ENCODE measurements around the gene MACROD2.
"Not testable (repeated sequence)": the region's sequence is repeated elsewhere in the genome, so short reads cannot be mapped to it uniquely, and the experiment has no call there.

Gene MACROD2

DNA sequence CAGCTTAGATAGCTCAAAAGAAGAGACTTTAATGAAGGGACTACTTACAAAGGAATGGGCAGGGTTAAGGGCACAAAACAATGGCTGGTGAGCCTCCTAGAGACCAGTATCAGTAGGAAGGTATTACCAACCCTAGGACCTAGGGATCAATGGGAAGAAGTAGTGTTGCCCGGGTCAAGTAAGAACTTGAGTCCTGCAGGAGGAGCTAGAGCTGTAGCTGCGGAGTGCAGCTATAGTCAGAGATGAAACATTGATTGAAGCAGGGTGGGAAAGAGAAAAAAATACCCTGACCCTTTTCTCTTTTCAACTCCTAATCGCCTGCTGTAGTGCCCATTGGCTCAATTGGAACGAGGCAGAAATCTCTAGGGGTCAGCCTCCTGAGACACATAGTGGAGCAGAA, 198.1 kb downstream of the MACROD2 start:
- Mint-ChIP-seq H3K9me3 (peaks cover 10% of the 10 kb centered on the region), H3K36me3 (no peaks in the 10 kb centered on the region), H3K27me3 (no peaks in the 10 kb centered on the region), H3K4me1 (no peaks in the 10 kb centered on the region), H3K27ac (no peak overlapping the region), H3K4me3 (no peak overlapping the region)
- CTCF ChIA-PET = no interaction called here
- no peak for DNase-seq

DNA sequence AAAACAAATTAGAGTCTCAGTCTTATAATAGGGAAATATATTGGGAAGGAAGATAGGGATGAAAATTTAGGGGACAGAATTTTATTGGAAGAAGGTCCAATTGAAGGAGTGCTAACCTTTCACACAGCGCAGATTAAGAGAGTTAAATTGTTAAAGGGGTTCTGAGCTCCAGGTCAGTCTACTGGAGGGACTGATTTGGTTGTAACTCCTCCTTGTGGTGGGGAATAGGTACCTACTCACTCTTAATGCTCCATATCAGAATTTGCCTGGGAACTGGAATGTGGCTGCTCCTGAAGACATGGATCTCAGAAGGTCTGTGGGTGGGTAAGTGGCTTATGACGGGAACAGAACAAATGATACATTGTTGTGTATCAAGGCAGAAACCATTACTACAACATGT, 198.6 kb downstream of the MACROD2 start:
- Mint-ChIP-seq H3K9me3 (peaks cover 10% of the 10 kb centered on the region), H3K27ac (no peak overlapping the region), H3K4me3 (no peak overlapping the region), H3K4me1 (no peaks in the 10 kb centered on the region), H3K27me3 (no peaks in the 10 kb centered on the region), H3K36me3 (no peaks in the 10 kb centered on the region)
- no peak for DNase-seq
- CTCF ChIA-PET = no interaction called here

DNA sequence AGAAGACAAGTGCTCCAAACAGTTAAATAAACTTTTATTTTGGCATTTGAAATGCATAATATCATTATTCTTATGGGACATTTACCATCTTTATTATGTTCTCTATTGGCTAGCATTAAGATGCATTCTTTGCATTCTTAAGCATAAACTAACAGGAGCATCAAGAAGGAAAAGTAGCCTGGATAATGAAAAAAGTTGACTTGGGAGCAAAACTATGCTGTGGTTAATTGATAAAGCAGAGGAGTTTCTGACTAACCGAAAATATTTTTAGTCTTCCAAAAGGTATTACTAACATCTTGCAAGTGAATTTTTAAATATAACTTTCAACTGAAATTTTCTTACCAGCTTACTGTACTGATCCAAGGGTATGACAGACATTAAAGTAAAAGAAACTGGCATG, 201.8 kb downstream of the MACROD2 start:
- H3K36me3 Mint-ChIP-seq = no peaks in the 10 kb centered on the region
- H3K4me1 Mint-ChIP-seq = no peaks in the 10 kb centered on the region
- no peak overlapping the region for H3K4me3 Mint-ChIP-seq
- no peak overlapping the region for H3K27ac Mint-ChIP-seq
- no peak for DNase-seq
- H3K27me3 Mint-ChIP-seq = no peaks in the 10 kb centered on the region
- CTCF ChIA-PET = no interaction called here
- H3K9me3 Mint-ChIP-seq = peaks cover 7% of the 10 kb centered on the region

DNA sequence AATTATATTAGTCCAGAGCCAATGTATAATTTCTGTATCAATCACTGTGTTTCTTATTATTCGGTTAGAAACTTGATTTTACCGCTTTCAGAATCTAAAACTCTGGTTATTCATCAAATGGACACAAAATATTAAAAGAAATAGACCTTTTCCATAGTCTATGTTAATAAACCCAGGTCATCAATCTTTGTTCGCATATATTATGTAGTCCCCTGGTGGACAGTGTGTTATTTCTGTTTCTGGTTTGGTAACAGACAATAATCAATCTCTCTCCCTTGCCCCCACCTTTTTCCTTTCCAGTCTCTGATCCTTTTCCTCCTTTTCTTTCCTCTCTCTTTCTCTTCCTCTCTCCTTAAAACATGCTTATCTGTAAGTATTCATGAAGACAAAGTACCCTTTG, 203.1 kb downstream of the MACROD2 start:
- H3K9me3 Mint-ChIP-seq = peaks cover 11% of the 10 kb centered on the region
- CTCF ChIA-PET = no interaction called here
- DNase-seq = no peak
- H3K4me1 Mint-ChIP-seq = no peaks in the 10 kb centered on the region
- H3K27me3 Mint-ChIP-seq = no peaks in the 10 kb centered on the region
- no peak overlapping the region for H3K4me3 Mint-ChIP-seq
- no peak overlapping the region for H3K27ac Mint-ChIP-seq
- H3K36me3 Mint-ChIP-seq = no peaks in the 10 kb centered on the region

DNA sequence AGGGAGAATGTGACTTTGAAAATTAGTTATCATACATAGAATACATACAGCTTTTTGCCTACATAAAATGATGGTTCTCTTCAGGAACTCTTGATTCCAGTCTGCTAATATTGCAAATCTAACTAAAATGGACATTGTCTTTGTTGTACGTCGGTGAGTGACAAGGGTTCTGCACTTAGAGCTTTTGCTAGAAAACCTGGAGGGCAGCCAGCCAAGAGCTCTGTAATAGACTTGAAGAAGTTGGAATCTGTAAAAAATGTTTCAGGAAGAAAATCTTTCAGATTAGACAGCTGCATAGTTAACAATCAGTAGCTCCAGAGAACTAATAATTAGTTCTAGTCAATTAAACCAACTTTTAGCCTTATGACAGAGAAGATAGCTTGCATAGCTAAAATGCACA, 203.8 kb downstream of the MACROD2 start:
- H3K27me3 Mint-ChIP-seq = no peaks in the 10 kb centered on the region
- H3K4me3 Mint-ChIP-seq = no peak overlapping the region
- H3K27ac Mint-ChIP-seq = no peak overlapping the region
- no peaks in the 10 kb centered on the region for H3K4me1 Mint-ChIP-seq
- CTCF ChIA-PET = interaction anchor here (0.5 kb wide), 1 partner anchor 713 kb away, joined by 3 read pairs; no protein-coding TSS in a partner anchor
- DNase-seq = no peak
- peaks cover 11% of the 10 kb centered on the region for H3K9me3 Mint-ChIP-seq
- H3K36me3 Mint-ChIP-seq = no peaks in the 10 kb centered on the region

DNA sequence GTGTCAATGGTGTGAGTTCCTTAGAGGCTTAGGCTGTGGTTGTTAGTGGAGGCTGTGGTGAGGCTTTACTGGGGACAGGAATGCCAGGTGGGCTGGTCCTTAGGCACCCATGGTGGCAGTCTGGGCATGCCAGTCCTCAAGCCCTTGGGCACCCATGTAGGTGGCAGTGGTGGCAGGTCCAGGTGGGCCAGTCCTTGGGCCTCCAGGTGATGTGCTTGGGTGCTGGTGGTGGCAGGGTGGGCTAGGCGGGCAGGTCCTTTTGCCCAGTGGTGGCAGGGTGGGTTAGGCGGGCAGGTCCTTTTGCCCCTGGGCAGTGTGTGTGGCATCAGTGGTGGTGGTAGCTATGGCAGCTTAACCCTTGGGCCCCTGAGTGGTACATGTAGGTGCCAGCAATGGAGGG, 208.3 kb downstream of the MACROD2 start:
- Mint-ChIP-seq H3K4me1 (no peaks in the 10 kb centered on the region), H3K9me3 (peaks cover 11% of the 10 kb centered on the region), H3K4me3 (no peak overlapping the region), H3K36me3 (no peaks in the 10 kb centered on the region), H3K27ac (no peak overlapping the region), H3K27me3 (no peaks in the 10 kb centered on the region)
- no peak for DNase-seq
- CTCF ChIA-PET = no interaction called here

DNA sequence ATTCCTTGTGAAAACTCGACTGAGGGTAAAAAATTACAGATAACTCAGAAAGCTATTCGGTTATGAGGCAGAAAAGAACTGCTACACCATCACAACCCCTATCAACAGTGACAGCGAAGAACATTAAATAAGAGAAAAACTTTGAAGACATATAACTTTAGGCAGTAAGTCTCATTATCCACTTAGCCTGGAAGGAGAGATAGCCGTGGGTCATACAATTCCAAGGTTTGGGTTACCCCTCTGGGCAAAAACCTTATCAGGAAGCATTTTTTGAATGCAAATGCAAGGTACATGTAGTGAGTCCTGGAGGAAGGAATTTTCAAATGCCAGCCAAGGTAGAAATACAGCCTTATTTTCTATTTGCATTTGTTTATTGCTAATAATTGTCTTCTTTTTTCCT, 212.3 kb downstream of the MACROD2 start:
- H3K27me3 Mint-ChIP-seq = no peaks in the 10 kb centered on the region
- CTCF ChIA-PET = no interaction called here
- no peak overlapping the region for H3K4me3 Mint-ChIP-seq
- DNase-seq = no peak
- no peaks in the 10 kb centered on the region for H3K4me1 Mint-ChIP-seq
- H3K9me3 Mint-ChIP-seq = peaks cover 11% of the 10 kb centered on the region
- no peaks in the 10 kb centered on the region for H3K36me3 Mint-ChIP-seq
- no peak overlapping the region for H3K27ac Mint-ChIP-seq

DNA sequence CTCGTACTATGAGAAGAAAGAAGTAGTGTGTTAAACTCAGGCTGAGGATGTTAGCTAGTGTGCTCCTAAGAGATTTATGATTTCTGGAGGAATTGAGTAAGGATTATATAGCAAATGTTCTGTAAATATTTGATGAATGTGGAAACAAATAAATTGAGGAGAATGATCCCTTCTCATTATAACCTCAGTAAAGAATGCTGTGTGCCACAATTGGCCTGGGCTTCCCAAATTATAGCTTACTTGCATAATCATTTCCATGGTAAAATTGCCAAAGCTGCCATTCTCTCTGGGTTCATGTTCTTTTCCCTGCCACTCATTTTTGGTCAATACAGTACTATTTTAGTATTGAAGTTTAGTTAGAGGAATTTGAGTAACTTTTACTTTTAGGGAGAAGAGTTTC, 213.6 kb downstream of the MACROD2 start:
- peaks cover 7% of the 10 kb centered on the region for H3K9me3 Mint-ChIP-seq
- no peaks in the 10 kb centered on the region for H3K36me3 Mint-ChIP-seq
- H3K27ac Mint-ChIP-seq = no peak overlapping the region
- no peaks in the 10 kb centered on the region for H3K27me3 Mint-ChIP-seq
- H3K4me3 Mint-ChIP-seq = no peak overlapping the region
- CTCF ChIA-PET = interaction anchor here (0.6 kb wide), 1 partner anchor 834 kb away, joined by 3 read pairs; no protein-coding TSS in a partner anchor
- no peak for DNase-seq
- H3K4me1 Mint-ChIP-seq = no peaks in the 10 kb centered on the region

DNA sequence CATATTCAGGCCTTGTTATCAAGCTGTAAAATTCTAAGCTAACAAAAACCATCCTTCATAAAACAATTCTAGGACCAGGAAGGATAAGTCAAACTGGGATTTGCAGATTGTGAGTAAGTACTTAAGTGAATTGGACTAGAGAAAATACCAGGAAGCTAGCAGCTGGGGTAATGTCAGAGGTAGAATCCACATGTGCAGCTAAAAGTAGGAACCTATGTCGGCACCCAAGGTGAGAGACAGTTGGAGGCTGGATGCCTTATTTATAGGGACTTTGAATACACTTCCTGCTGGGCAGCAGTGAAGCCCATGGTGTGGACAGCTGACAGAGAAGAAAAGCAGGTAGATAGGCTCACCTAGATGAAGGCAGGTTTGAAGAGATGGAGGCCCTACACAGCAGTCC, 214.8 kb downstream of the MACROD2 start:
- DNase-seq = no peak
- no peak overlapping the region for H3K4me3 Mint-ChIP-seq
- H3K36me3 Mint-ChIP-seq = no peaks in the 10 kb centered on the region
- no peak overlapping the region for H3K27ac Mint-ChIP-seq
- H3K27me3 Mint-ChIP-seq = no peaks in the 10 kb centered on the region
- CTCF ChIA-PET = no interaction called here
- peaks cover 7% of the 10 kb centered on the region for H3K9me3 Mint-ChIP-seq
- H3K4me1 Mint-ChIP-seq = no peaks in the 10 kb centered on the region

DNA sequence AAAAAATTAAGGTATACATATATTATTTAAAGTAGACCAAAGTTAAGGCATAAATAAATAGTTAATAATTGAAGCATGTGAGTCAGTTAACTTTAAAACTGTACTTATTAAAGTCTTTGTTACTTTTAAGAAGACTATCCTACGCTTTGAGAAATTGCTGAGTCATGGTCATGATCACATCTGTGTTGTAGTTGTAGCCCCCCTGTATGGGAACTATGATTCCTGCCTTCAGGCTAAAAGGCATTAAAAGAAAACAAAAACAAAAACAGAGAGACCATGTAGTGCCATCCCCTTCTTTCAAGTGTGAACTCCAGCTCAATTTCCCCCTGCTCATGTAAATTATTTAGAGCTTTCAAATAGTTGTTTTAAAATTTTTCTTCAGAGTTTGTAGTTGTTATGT, 218.7 kb downstream of the MACROD2 start:
- H3K27me3 Mint-ChIP-seq = no peaks in the 10 kb centered on the region
- H3K36me3 Mint-ChIP-seq = no peaks in the 10 kb centered on the region
- no peak overlapping the region for H3K27ac Mint-ChIP-seq
- no peaks in the 10 kb centered on the region for H3K4me1 Mint-ChIP-seq
- H3K9me3 Mint-ChIP-seq = peaks cover 9% of the 10 kb centered on the region
- H3K4me3 Mint-ChIP-seq = no peak overlapping the region
- DNase-seq = no peak
- CTCF ChIA-PET = no interaction called here

DNA sequence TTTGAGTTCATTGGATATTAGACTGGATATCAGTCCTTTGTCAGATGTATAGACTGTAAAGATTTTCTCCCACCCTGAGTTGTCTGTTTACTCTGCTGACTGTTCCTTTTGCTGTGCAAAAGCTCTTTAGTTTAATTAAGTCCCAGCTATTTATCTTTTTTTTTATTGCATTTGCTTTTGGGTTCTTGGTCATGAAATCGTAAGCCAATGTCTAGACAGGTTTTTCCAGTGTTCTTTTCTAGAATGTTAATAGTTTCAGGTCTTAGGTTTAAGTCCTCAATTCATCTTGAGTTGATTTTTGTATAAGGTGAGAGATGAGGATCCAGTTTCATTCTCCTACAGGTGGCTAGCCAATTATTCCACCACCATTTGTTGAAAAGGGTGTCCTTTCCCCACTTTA, 220.6 kb downstream of the MACROD2 start:
- H3K27ac Mint-ChIP-seq, H3K4me3 Mint-ChIP-seq, CTCF ChIA-PET, H3K27me3 Mint-ChIP-seq, DNase-seq, H3K4me1 Mint-ChIP-seq, H3K36me3 Mint-ChIP-seq: not testable (repeated sequence)
- H3K9me3 Mint-ChIP-seq = peaks cover 12% of the 10 kb centered on the region

DNA sequence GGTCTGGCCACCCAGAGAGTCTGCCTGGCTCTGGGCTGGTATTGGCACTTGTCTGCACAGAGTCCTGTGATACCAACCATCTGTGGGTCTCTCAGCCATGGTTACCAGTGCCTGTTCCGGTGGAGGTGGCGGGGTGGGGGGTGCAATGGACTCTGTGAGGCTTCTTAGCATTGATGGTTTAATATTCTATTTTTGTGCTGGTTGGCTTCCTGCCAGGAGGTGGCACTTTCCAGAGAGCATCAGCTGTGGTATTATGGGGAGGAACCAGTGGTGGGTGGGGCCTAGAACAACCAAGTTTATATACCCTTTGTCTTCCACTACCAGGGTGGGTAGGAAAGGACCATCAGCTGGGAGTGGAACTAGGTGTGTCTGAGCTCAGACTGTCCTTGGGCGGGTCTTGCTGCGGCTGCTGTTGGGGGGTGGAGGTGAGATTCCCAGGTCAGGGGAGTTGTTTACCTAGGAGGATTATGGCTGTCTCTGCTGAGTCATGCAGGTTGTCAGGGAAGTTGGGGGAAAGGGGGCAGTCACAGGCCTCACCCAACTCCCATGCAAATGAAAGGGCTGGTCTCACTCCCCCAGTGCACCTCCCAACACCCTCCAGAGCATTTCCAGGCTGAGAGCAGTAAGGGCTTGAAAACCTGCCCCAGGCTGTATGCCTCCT, 224.6 kb downstream of the MACROD2 start:
- Mint-ChIP-seq H3K27ac (no peak overlapping the region), H3K4me3 (no peak overlapping the region), H3K36me3 (no peaks in the 10 kb centered on the region), H3K4me1 (no peaks in the 10 kb centered on the region), H3K27me3 (no peaks in the 10 kb centered on the region), H3K9me3 (peaks cover 6% of the 10 kb centered on the region)
- DNase-seq = no peak
- CTCF ChIA-PET = no interaction called here

DNA sequence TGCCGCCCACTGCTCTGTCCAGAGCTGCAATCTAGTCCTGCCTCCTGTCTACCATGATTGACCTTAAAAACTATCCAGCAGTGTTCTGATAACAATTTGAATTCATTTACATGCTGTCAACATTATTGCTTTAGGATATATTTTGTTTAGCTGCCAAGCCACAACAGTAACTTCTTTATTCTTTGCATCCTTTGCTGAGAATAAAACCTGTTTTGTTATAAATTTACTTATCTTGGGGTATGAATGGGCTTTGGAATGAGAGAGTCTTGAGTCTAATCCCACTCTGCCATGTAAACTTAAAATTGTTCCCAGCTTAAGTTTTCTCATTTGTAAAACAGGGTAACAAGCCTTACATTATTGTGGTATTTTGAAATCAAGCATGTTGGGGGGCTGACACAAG, 225.7 kb downstream of the MACROD2 start:
- Mint-ChIP-seq H3K27ac (no peak overlapping the region), H3K4me1 (no peaks in the 10 kb centered on the region), H3K4me3 (no peak overlapping the region), H3K9me3 (peaks cover 4% of the 10 kb centered on the region), H3K27me3 (no peaks in the 10 kb centered on the region), H3K36me3 (no peaks in the 10 kb centered on the region)
- CTCF ChIA-PET = no interaction called here
- DNase-seq = no peak

DNA sequence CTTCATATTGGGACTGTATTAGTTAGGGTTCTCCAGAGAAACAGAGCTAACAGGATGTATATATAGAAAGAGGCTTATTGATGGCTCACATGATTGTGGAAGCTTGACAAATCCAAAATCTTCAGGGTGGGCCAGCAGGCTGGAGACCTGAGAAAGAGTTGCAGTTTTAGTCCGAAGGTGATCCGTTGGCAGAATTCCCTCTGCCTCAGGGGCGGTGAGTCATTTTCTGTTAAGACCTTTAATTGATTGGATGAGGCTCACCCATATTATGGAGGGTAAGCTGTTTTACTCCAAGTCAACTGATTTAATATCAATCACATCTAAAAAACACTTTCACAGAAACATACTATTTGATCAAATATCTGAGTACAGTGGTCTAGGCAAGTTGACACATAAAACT, 228.5 kb downstream of the MACROD2 start:
- Mint-ChIP-seq H3K4me3 (no peak overlapping the region), H3K9me3 (peaks cover 4% of the 10 kb centered on the region)

DNA sequence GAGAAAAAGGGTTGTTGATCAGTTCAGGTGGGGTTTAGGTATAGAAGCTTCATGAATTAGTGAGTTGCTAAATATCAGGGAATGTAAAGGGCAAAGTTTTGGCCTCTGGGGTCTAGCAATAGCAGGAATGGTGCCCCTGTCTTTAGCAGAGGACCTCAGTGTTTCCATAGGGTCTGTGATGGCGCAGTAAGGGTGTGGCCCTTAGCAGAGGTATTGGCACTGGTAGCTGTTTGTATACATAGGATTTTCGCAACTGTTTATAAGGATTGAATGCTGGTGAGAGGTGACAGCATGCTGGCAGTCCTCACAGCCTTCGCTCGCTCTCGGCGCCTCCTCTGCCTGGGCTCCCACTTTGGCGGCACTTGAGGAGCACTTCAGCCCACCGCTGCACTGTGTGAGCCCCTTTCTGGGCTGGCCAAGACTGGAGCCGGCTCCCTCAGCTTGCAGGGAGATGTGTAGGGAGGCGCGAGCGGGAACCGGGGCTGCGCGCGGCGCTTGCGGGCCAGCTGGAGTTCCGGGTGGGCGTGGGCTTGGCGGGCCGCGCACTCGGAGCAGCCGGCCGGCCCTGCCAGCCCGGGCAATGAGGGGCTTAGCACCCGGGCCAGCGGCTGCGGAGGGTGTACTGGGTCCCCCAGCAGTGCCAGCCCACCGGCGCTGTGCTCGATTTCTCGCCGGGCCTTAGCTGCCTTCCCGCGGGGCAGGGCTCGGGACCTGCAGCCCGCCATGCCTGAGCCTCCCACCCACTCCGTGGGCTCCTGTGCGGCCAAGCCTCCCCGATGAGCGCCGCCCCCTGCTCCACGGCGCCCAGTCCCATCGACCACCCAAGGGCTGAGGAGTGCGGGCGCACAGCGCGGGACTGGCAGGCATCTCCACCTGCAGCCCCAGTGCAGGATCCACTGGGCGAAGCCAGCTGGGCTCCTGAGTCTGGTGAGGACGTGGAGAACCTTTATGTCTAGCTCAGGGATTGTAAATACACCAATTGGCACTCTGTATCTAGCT, 231.0 kb downstream of the MACROD2 start:
- H3K4me1 Mint-ChIP-seq, DNase-seq, H3K27ac Mint-ChIP-seq, CTCF ChIA-PET, H3K36me3 Mint-ChIP-seq, H3K27me3 Mint-ChIP-seq, H3K4me3 Mint-ChIP-seq, H3K9me3 Mint-ChIP-seq: not testable (repeated sequence)

More for the DNA sequence above, 228.5 kb downstream of the MACROD2 start:
- no peaks in the 10 kb centered on the region for H3K36me3 Mint-ChIP-seq
- H3K4me1 Mint-ChIP-seq = no peaks in the 10 kb centered on the region
- CTCF ChIA-PET = no interaction called here
- no peak overlapping the region for H3K27ac Mint-ChIP-seq
- DNase-seq = no peak
- no peaks in the 10 kb centered on the region for H3K27me3 Mint-ChIP-seq

All from activated naive CD4-positive, alpha-beta T cell treated with anti-CD3 and anti-CD28 coated beads, Interleukin-2, amount 10 ng/mL, durations not matched to agents 7 days and 5 days (primary cell).